HG03103 (cell line): Measurements from ENCODE around the gene CEP112.
"Not testable (repeated sequence)": the region's sequence is repeated elsewhere in the genome, so short reads cannot be mapped to it uniquely, and the experiment has no call there.

ENCODE experiments used
- ATAC-seq: cut with Tn5 transposase; IDR thresholded peaks from one replicate; pipeline ENCODE4 v1.9.1; 2021; ENCODE audit warnings: low read depth; ENCODE audit not compliant: unreplicated experiment

CEP112 gene

GRCh38 chr17:65753348-65753747, 438.6 kb downstream of the CEP112 start:
- no peak for ATAC-seq

GRCh38 chr17:65751263-65751662, 440.7 kb downstream of the CEP112 start:
- no peak for ATAC-seq

GRCh38 chr17:65750631-65751115, 441.3 kb downstream of the CEP112 start:
- ATAC-seq, result no peak

GRCh38 chr17:65750166-65750565, 441.8 kb downstream of the CEP112 start:
- ATAC-seq, result no peak

- no peak for ATAC-seq
These were observed 442.5 kb downstream of the CEP112 start for GRCh38 chr17:65749479-65749878.

- ATAC-seq, result no peak
These were observed 446.7 kb downstream of the CEP112 start for GRCh38 chr17:65745241-65745640.

- ATAC-seq, result no peak
These were observed 448.7 kb downstream of the CEP112 start for GRCh38 chr17:65743308-65743655.

- ATAC-seq, result no peak
These were observed 449.3 kb downstream of the CEP112 start for GRCh38 chr17:65742403-65743307.

- ATAC-seq, result no peak
These were observed 450.2 kb downstream of the CEP112 start for GRCh38 chr17:65741710-65742109.

- no peak for ATAC-seq
These were observed 452.9 kb downstream of the CEP112 start for GRCh38 chr17:65739034-65739433.

- no peak for ATAC-seq
These were observed 454.5 kb downstream of the CEP112 start for GRCh38 chr17:65737451-65737850.

- no peak for ATAC-seq
These were observed 458.6 kb downstream of the CEP112 start for GRCh38 chr17:65733314-65733713.

GRCh38 chr17:65732667-65733066, 459.3 kb downstream of the CEP112 start:
- not testable (repeated sequence) for ATAC-seq

GRCh38 chr17:65730711-65731169, 461.2 kb downstream of the CEP112 start:
- no peak for ATAC-seq

- ATAC-seq, result no peak
These were observed 462.7 kb downstream of the CEP112 start for GRCh38 chr17:65729207-65729606.

GRCh38 chr17:65727832-65728231, 464.1 kb downstream of the CEP112 start:
- no peak for ATAC-seq

GRCh38 chr17:65727246-65727645, 464.7 kb downstream of the CEP112 start:
- no peak for ATAC-seq

- ATAC-seq, result no peak
These were observed 468.3 kb downstream of the CEP112 start for GRCh38 chr17:65723431-65724151.

GRCh38 chr17:65718601-65719000, 473.3 kb downstream of the CEP112 start:
- ATAC-seq, result no peak

GRCh38 chr17:65712383-65713267, 479.3 kb downstream of the CEP112 start:
- ATAC-seq, result no peak
